GM21447 (cell line): ENCODE results near the gene CRTC2.

Experiments used
- ATAC-seq: cut with Tn5 transposase; IDR thresholded peaks from one replicate; pipeline ENCODE4 v1.9.1; 2021; ENCODE audit not compliant: unreplicated experiment

The CRTC2 gene

GRCh38 chr1:153899509-153899908, 58.9 kb downstream of the CRTC2 start:
- no peak for ATAC-seq
